ENCODE data around the gene ANXA2R.

DNA sequence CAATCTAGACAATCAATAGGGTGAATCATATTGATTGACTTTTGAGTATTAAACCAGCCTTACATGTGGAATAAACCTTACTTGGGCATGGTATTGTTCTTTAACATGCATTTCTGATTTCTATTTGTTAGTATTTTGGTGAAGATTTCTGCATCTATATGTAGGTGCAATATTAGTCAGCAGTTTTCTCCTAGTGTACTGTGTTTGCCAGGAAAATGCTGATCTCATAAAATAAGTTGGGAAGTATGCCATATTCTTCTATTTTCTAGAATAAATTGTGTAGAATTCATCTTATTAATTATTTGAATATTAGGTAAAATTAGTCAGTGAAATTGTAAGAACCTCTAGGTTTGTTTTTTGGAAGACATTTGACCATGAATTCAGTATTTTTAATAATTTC lies 38.4 kb downstream of the ANXA2R start:
- TF ChIP-seq EZH2 (conservative IDR thresholded peaks at IDR 0.05; ENCODE audit: low read depth, low read length), result no peak
- no peak for TF ChIP-seq ZFP36L2 (CRISPR knock-in tag; IDR thresholded peaks at IDR 0.05)
- TF ChIP-seq ZFP37 (CRISPR knock-in tag; IDR thresholded peaks at IDR 0.05; ENCODE audit: borderline replicate concordance), result no peak
